GM19452 (cell line): ENCODE results near the gene EXD3.
"Not testable (repeated sequence)": the region's sequence is repeated elsewhere in the genome, so short reads cannot be mapped to it uniquely, and the experiment has no call there.

ENCODE experiments used
- ATAC-seq: cut with Tn5 transposase; IDR thresholded peaks from one replicate; pipeline ENCODE4 v1.9.1; 2021; ENCODE audit not compliant: unreplicated experiment

The EXD3 gene

GRCh38 chr9:137262173-137262908, 160.6 kb downstream of the EXD3 start:
- not testable (repeated sequence) for ATAC-seq
